DOHH2 (cell line): ENCODE measurements around the gene TOB2.

Experiments used
- H3F3A ChIP-seq: fragments of 200-600 bp; sonication (generic), shearing (Covaris generic); 2 replicates; pipeline ENCODE4 v1.6.0; 2016; ENCODE audit warnings: antibody characterized with exemption, mild to moderate bottlenecking; ENCODE audit not compliant: control insufficient read depth, insufficient read depth
- H3K27ac ChIP-seq: fragments of 200-600 bp; sonication (generic); 2 replicates; pipeline ENCODE4 v1.5.1; 2014; ENCODE audit warnings: low read depth, mild to moderate bottlenecking, low read length, moderate library complexity
- H3K27me3 ChIP-seq: fragments of 200-600 bp; sonication (generic); 2 replicates; pipeline ENCODE4 v1.6.1; 2014; ENCODE audit warnings: mild to moderate bottlenecking, low read length, mixed read lengths; ENCODE audit not compliant: control insufficient read depth
- H3K36me3 ChIP-seq: fragments of 200-600 bp; sonication (generic); 2 replicates; pipeline ENCODE4 v1.6.1; 2014; ENCODE audit warnings: mild to moderate bottlenecking, low read length, moderate library complexity, mixed read lengths; ENCODE audit not compliant: control insufficient read depth
- H3K4me1 ChIP-seq: fragments of 200-600 bp; sonication (generic); 2 replicates; pipeline ENCODE4 v1.6.1; 2014; ENCODE audit warnings: mild to moderate bottlenecking, low read length, mixed read lengths; ENCODE audit not compliant: control insufficient read depth
- H3K4me2 ChIP-seq: fragments of 200-600 bp; sonication (generic); 2 replicates; pipeline ENCODE4 v1.6.0; 2014; ENCODE audit warnings: mild to moderate bottlenecking, low read length, moderate library complexity
- H3K4me3 ChIP-seq: fragments of 200-600 bp; sonication (generic); 2 replicates; pipeline ENCODE4 v1.5.1; 2014; ENCODE audit warnings: mild to moderate bottlenecking, low read length, mixed read lengths
- H3K79me2 ChIP-seq: fragments of 200-600 bp; sonication (generic); 2 replicates; pipeline ENCODE4 v1.6.1; 2014; ENCODE audit warnings: mild to moderate bottlenecking, low read length, mixed read lengths; ENCODE audit not compliant: control insufficient read depth
- H3K9me2 ChIP-seq: fragments of 200-600 bp; sonication (generic); replicated peaks from 2 replicates; pipeline ENCODE4 v1.6.1; 2014; ENCODE audit warnings: mild to moderate bottlenecking, low read length, mixed read lengths; ENCODE audit not compliant: control insufficient read depth
- H3K9me3 ChIP-seq: fragments of 200-600 bp; sonication (generic); 2 replicates; pipeline ENCODE4 v1.6.1; 2014; ENCODE audit warnings: antibody characterized with exemption, low read length, mixed read lengths; ENCODE audit not compliant: control insufficient read depth, insufficient read depth
- H4K20me1 ChIP-seq: fragments of 200-600 bp; sonication (generic); 2 replicates; pipeline ENCODE4 v1.6.0; 2014; ENCODE audit warnings: low read depth, mild to moderate bottlenecking, antibody characterized with exemption, low read length, moderate library complexity; ENCODE audit not compliant: control insufficient read depth, insufficient read depth
- EZH2phosphoT487 ChIP-seq: fragments of 200-600 bp; sonication (generic); IDR thresholded peaks from 2 replicates; pipeline ENCODE4 v1.6.1; 2017; ENCODE audit warnings: borderline replicate concordance, mild to moderate bottlenecking, antibody characterized with exemption, low read length, moderate library complexity, mixed read lengths
- TF ChIP-seq, protein P1 (sequence below): fragments of 200-600 bp; sonication (generic); IDR thresholded peaks from one replicate; pipeline ENCODE4 v1.5.1; 2014; ENCODE audit warnings: antibody characterized with exemption, mild to moderate bottlenecking, low read depth, low read length; ENCODE audit not compliant: poor library complexity, severe bottlenecking

The TOB2 gene

GRCh38 chr22:41415554-41415953 is 31.0 kb downstream of the TOB2 start:
- Histone ChIP-seq H3K9me3 (no peaks in the 10 kb centered on the region), H3K4me3 (peak overlapping the region; percentile 91), H3K36me3 (peaks cover 22% of the 10 kb centered on the region), H3K4me1 (peaks cover 50% of the 10 kb centered on the region), H3K79me2 (peaks cover 80% of the 10 kb centered on the region), H3F3A (peaks cover 4% of the 10 kb centered on the region; the same call in 1 of the 2 replicates), H3K27me3 (no peaks in the 10 kb centered on the region), H4K20me1 (no peaks in the 10 kb centered on the region), H3K27ac (no peak overlapping the region), H3K9me2 (no peaks in the 10 kb centered on the region), H3K4me2 (peak overlapping the region; percentile 95)
- TF ChIP-seq EZH2phosphoT487, result no peak
- TF ChIP-seq, protein P1, sequence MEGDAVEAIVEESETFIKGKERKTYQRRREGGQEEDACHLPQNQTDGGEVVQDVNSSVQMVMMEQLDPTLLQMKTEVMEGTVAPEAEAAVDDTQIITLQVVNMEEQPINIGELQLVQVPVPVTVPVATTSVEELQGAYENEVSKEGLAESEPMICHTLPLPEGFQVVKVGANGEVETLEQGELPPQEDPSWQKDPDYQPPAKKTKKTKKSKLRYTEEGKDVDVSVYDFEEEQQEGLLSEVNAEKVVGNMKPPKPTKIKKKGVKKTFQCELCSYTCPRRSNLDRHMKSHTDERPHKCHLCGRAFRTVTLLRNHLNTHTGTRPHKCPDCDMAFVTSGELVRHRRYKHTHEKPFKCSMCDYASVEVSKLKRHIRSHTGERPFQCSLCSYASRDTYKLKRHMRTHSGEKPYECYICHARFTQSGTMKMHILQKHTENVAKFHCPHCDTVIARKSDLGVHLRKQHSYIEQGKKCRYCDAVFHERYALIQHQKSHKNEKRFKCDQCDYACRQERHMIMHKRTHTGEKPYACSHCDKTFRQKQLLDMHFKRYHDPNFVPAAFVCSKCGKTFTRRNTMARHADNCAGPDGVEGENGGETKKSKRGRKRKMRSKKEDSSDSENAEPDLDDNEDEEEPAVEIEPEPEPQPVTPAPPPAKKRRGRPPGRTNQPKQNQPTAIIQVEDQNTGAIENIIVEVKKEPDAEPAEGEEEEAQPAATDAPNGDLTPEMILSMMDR, result no peak

DNA sequence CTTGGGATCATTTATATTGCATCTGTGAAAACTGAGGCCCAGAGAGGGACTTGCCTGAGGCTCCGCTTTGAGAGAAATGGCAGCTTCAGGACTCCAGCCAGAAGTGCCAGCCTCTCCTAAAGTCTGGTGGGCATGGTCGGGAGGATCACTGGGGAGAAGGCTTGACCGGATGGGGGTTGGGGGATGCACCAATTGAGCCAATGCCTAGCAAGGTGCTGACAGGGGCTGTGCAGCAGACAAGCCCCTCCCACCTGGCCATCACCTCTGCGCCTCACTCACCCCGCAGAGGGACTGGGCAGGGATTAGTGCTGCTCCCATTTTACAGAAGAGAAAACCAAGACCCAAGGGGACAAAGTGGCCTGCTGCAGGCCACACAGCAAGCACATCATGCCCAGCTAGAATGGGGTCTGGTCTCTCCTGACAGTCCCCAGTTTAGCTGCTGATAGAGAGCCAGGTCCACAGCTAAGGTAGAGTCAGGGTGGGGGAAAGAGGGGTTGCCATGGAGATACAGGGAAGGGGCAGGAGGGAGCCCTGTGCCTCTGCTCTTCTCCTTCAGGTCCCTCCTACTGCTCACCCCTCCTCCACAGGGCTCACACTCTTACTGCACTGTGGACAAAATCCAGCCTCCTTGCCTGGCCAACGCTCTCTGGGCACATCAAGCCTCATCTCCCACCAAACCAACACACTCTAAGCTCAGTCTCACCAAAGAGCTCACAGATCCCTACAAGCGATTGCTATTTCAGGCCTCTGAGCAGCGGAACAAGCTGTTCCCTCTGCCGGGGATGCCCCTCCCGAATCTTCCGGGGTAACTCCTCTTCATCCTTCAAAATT is 35.4 kb downstream of the TOB2 start:
- TF ChIP-seq, protein P1, result no peak
- TF ChIP-seq EZH2phosphoT487, result no peak
- Histone ChIP-seq H3K4me1 (peaks cover 84% of the 10 kb centered on the region), H3K36me3 (peaks cover 16% of the 10 kb centered on the region), H3K9me2 (no peaks in the 10 kb centered on the region), H4K20me1 (no peaks in the 10 kb centered on the region), H3K9me3 (no peaks in the 10 kb centered on the region), H3K27ac (peak overlapping the region; percentile 89), H3K79me2 (peaks cover 46% of the 10 kb centered on the region), H3K4me2 (peak overlapping the region; percentile 95), H3K4me3 (peak overlapping the region; percentile 57), H3F3A (peaks cover 17% of the 10 kb centered on the region), H3K27me3 (no peaks in the 10 kb centered on the region)

DNA sequence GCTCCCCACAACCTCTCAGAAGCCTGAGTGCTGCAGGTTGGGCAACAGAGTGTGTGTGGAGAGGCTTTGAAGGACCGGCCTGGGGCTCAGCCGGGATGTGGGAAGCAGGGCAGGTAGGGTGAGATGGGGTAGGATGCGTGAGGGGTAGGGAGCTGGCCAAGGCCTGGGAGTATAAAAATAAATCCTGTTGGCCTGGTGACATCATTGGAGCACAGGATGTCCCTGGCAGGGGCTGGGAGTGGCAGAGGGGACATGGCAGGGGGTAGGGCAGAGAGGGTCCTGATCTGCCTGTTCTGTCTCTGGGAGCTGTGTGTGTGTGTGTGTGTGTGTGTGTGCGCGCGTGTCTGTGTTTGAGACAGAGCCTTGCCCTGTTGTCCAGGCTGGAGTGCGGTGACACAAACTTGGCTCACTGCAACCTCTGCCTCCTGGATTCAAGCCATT is 36.3 kb downstream of the TOB2 start:
- Histone ChIP-seq H4K20me1 (no peaks in the 10 kb centered on the region), H3K4me1 (peaks cover 86% of the 10 kb centered on the region), H3F3A (peaks cover 20% of the 10 kb centered on the region), H3K4me2 (no peak overlapping the region), H3K9me2 (no peaks in the 10 kb centered on the region), H3K79me2 (peaks cover 37% of the 10 kb centered on the region), H3K36me3 (peaks cover 11% of the 10 kb centered on the region), H3K4me3 (no peak overlapping the region), H3K27ac (no peak overlapping the region), H3K9me3 (no peaks in the 10 kb centered on the region), H3K27me3 (no peaks in the 10 kb centered on the region)
- TF ChIP-seq, protein P1, result no peak
- TF ChIP-seq EZH2phosphoT487, result no peak
